ENCODE measurements around the gene CHODL.

CHODL gene

GRCh38 chr21:18244671-18245463 lies at the start of gene CHODL:
CHODL (plus strand) TSS chr21:18244833; CDS start chr21:18245224, 391 bp downstream.
- DNase-seq, result no peak

- no peak for DNase-seq
Observed at GRCh38 chr21:18204931-18205330, 39.7 kb upstream of the CHODL start.

- no peak for DNase-seq
Observed at GRCh38 chr21:18218331-18218730, 26.3 kb upstream of the CHODL start.

- no peak for DNase-seq
Observed at GRCh38 chr21:18220498-18220897, 24.1 kb upstream of the CHODL start.

- no peak for DNase-seq
Observed at GRCh38 chr21:18222346-18222745, 22.3 kb upstream of the CHODL start.

GRCh38 chr21:18228060-18228739 lies 16.4 kb upstream of the CHODL start:
- DNase-seq, result no peak

- DNase-seq, result no peak
Observed at GRCh38 chr21:18235545-18235944, 9.1 kb upstream of the CHODL start.

- no peak for DNase-seq
Observed at GRCh38 chr21:18245464-18245967, 883 bp downstream of the CHODL start.

- DNase-seq, result no peak
Observed at GRCh38 chr21:18248171-18248570, 3.5 kb downstream of the CHODL start.

GRCh38 chr21:18249672-18250071 lies 5.0 kb downstream of the CHODL start:
- no peak for DNase-seq

- DNase-seq, result no peak
Observed at GRCh38 chr21:18251065-18251464, 6.4 kb downstream of the CHODL start.

- DNase-seq, result no peak
Observed at GRCh38 chr21:18252256-18252655, 7.6 kb downstream of the CHODL start.

- no peak for DNase-seq
Observed at GRCh38 chr21:18252680-18253079, 8.0 kb downstream of the CHODL start.

- DNase-seq, result no peak
Observed at GRCh38 chr21:18253221-18253620, 8.6 kb downstream of the CHODL start.

- DNase-seq, result no peak
Observed at GRCh38 chr21:18253799-18254198, 9.2 kb downstream of the CHODL start.

GRCh38 chr21:18265944-18266343 lies 21.3 kb downstream of the CHODL start:
- no peak for DNase-seq

- DNase-seq, result no peak
Observed at GRCh38 chr21:18267496-18267895, 22.9 kb downstream of the CHODL start.

- no peak for DNase-seq
Observed at GRCh38 chr21:18268906-18269305, 24.3 kb downstream of the CHODL start.

- DNase-seq, result no peak
Observed at GRCh38 chr21:18269856-18270255, 25.2 kb downstream of the CHODL start.

GRCh38 chr21:18273400-18273799 lies 28.8 kb downstream of the CHODL start:
- DNase-seq, result no peak

GRCh38 chr21:18274370-18274769 lies 29.7 kb downstream of the CHODL start:
- no peak for DNase-seq

GRCh38 chr21:18275781-18276180 lies 31.1 kb downstream of the CHODL start:
- DNase-seq, result no peak

- DNase-seq, result no peak
Observed at GRCh38 chr21:18285379-18285778, 40.7 kb downstream of the CHODL start.

- no peak for DNase-seq
Observed at GRCh38 chr21:18289876-18290275, 45.2 kb downstream of the CHODL start.

Data from CD4-positive, alpha-beta T cell treated with Interleukin-17A for 1 hour (primary cell).